WTC11 (cell line): ENCODE data around the gene JAML. TPM values are rescaled to one million over a fixed set of nuclear protein-coding genes. Genes with fewer than 3 reads are reported as not detected.

Experiments
- ATAC-seq: fragments of 200-7000 bp; cut with Tn5 transposase; 2 replicates; pipeline ENCODE4 v1.10.0; 2021; ENCODE audit warnings: mild to moderate bottlenecking, moderate library complexity
- CTCF ChIA-PET: fragments of 300-600 bp; sonication (Branson Sonifier 250); formaldehyde crosslinking; loops from one replicate; lab custom pipeline; 2021; ENCODE audit warnings: antibody characterized with exemption; lab: Charles Lee
- POLR2A ChIA-PET: fragments of 350-600 bp; sonication (Branson Sonifier 250); formaldehyde crosslinking; loops from one replicate; lab custom pipeline; 2021; ENCODE audit warnings: antibody characterized with exemption; lab: Charles Lee
- DNase-seq: peaks from one replicate; pipeline ENCODE4 v3.0.0; 2021; ENCODE audit warnings: low spot score
- H3K27ac Mint-ChIP-seq: 2 replicates; pipeline ENCODE4 v1.8.0; 2021; ENCODE audit warnings: mixed read lengths
- H3K27me3 Mint-ChIP-seq: 2 replicates; pipeline ENCODE4 v1.8.0; 2021; ENCODE audit warnings: low read depth, mild to moderate bottlenecking, moderate library complexity, mixed read lengths
- H3K36me3 Mint-ChIP-seq: 2 replicates; pipeline ENCODE4 v1.8.0; 2021; ENCODE audit warnings: mixed read lengths
- H3K4me1 Mint-ChIP-seq: 2 replicates; pipeline ENCODE4 v1.8.0; 2022; ENCODE audit warnings: mixed read lengths
- H3K4me3 Mint-ChIP-seq: 2 replicates; pipeline ENCODE4 v1.8.0; 2021; ENCODE audit warnings: mild to moderate bottlenecking, moderate library complexity, mixed read lengths
- H3K9me3 Mint-ChIP-seq: 2 replicates; pipeline ENCODE4 v1.8.0; 2021; ENCODE audit warnings: mixed read lengths
- ERG ChIP-seq: fragments of 250-450 bp; sonication (Bioruptor Pico); IDR thresholded peaks from 2 replicates; pipeline ENCODE4 v1.8.0; 2021; ENCODE audit warnings: mild to moderate bottlenecking
- GRHL2 ChIP-seq: fragments of 250-450 bp; sonication (Bioruptor Pico); IDR thresholded peaks from 2 replicates; pipeline ENCODE4 v1.8.0; 2022; ENCODE audit warnings: mild to moderate bottlenecking, moderate library complexity; ENCODE audit not compliant: insufficient replicate concordance, severe bottlenecking
- GTF2I ChIP-seq: fragments of 250-450 bp; sonication (Bioruptor Pico); conservative IDR thresholded peaks from 2 replicates; pipeline ENCODE4 v1.4.0; 2021; ENCODE audit warnings: mild to moderate bottlenecking
- SMAD4 ChIP-seq: sonication (generic); formaldehyde crosslinking; IDR thresholded peaks from 2 replicates; pipeline ENCODE4 v1.8.0; 2022; ENCODE audit warnings: mild to moderate bottlenecking, missing genetic modification reagents
- SP1 ChIP-seq: sonication (generic); formaldehyde crosslinking; conservative IDR thresholded peaks from 2 replicates; pipeline ENCODE4 v1.8.1; 2022; ENCODE audit warnings: missing genetic modification reagents
- total RNA-seq: library from RNA; stranded (reverse); gene quantifications from 3 replicates; pipeline ENCODE4 v1.2.3, GENCODE V29; 2021
- TF ChIP-seq, protein P1 (sequence below): sonication (generic); formaldehyde crosslinking; IDR thresholded peaks from 2 replicates; pipeline ENCODE4 v1.8.0; 2023; ENCODE audit warnings: missing genetic modification reagents, mild to moderate bottlenecking, borderline replicate concordance
- TF ChIP-seq, protein P2 (sequence below): sonication (generic); formaldehyde crosslinking; IDR thresholded peaks from 2 replicates; pipeline ENCODE4 v1.8.0; 2022; ENCODE audit warnings: mild to moderate bottlenecking, missing genetic modification reagents
- TF ChIP-seq, protein P3 (sequence below): sonication (generic); formaldehyde crosslinking; IDR thresholded peaks from 2 replicates; pipeline ENCODE4 v1.8.1; 2022; ENCODE audit warnings: mild to moderate bottlenecking, missing genetic modification reagents, moderate library complexity, borderline replicate concordance

The JAML gene
- total RNA-seq, 1 experiment from 2014 or later: 0.24 TPM

DNA sequence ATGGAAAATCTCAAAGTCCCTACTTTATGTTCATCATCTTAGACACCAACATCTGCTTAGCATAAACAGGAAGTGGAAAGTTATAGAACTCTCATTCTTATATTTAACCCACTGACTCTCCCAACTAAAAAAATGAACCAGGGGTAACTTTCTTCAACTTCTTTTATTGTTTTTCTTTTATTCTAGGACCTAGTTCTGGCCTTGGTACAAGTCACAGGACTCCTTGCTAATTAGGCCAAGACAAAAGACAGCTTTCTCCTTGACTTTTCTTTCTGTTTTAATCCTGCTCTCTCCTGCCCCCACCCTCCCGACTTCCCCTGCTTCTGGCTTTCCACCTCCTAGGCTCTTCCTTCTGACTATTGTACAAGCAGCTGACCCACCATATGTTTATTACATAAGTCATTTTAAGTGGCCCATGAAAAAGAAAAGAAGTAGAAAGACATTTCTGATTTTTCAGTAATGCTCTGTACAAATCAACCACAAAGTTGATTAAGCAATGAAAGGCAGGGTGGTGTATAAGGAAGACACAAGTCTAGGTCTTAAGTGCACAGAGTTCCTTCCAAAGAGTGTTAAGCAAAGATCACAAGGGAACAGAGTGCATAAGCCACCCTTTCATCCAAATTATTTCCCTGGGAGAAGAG lies 18.3 kb downstream of the JAML start:
- ChIA-PET POLR2A (no interaction called here), CTCF (no interaction called here)
- no peak for DNase-seq
- no peaks in the 10 kb centered on the region for H3K36me3 Mint-ChIP-seq
- H3K4me1 Mint-ChIP-seq: peaks cover 21% of the 10 kb centered on the region
- ATAC-seq: no peak
- H3K9me3 Mint-ChIP-seq: no peaks in the 10 kb centered on the region
- H3K27me3 Mint-ChIP-seq: peaks cover 35% of the 10 kb centered on the region
- no peak overlapping the region for H3K4me3 Mint-ChIP-seq
- H3K27ac Mint-ChIP-seq: no peak overlapping the region
- no peak for TF ChIP-seq GRHL2 (CRISPR knock-in tag)
- TF ChIP-seq SP1 (CRISPR knock-in tag): no peak
- TF ChIP-seq, protein P1, sequence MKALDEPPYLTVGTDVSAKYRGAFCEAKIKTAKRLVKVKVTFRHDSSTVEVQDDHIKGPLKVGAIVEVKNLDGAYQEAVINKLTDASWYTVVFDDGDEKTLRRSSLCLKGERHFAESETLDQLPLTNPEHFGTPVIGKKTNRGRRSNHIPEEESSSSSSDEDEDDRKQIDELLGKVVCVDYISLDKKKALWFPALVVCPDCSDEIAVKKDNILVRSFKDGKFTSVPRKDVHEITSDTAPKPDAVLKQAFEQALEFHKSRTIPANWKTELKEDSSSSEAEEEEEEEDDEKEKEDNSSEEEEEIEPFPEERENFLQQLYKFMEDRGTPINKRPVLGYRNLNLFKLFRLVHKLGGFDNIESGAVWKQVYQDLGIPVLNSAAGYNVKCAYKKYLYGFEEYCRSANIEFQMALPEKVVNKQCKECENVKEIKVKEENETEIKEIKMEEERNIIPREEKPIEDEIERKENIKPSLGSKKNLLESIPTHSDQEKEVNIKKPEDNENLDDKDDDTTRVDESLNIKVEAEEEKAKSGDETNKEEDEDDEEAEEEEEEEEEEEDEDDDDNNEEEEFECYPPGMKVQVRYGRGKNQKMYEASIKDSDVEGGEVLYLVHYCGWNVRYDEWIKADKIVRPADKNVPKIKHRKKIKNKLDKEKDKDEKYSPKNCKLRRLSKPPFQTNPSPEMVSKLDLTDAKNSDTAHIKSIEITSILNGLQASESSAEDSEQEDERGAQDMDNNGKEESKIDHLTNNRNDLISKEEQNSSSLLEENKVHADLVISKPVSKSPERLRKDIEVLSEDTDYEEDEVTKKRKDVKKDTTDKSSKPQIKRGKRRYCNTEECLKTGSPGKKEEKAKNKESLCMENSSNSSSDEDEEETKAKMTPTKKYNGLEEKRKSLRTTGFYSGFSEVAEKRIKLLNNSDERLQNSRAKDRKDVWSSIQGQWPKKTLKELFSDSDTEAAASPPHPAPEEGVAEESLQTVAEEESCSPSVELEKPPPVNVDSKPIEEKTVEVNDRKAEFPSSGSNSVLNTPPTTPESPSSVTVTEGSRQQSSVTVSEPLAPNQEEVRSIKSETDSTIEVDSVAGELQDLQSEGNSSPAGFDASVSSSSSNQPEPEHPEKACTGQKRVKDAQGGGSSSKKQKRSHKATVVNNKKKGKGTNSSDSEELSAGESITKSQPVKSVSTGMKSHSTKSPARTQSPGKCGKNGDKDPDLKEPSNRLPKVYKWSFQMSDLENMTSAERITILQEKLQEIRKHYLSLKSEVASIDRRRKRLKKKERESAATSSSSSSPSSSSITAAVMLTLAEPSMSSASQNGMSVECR (CRISPR knock-in tag): no peak
- no peak for TF ChIP-seq GTF2I

DNA sequence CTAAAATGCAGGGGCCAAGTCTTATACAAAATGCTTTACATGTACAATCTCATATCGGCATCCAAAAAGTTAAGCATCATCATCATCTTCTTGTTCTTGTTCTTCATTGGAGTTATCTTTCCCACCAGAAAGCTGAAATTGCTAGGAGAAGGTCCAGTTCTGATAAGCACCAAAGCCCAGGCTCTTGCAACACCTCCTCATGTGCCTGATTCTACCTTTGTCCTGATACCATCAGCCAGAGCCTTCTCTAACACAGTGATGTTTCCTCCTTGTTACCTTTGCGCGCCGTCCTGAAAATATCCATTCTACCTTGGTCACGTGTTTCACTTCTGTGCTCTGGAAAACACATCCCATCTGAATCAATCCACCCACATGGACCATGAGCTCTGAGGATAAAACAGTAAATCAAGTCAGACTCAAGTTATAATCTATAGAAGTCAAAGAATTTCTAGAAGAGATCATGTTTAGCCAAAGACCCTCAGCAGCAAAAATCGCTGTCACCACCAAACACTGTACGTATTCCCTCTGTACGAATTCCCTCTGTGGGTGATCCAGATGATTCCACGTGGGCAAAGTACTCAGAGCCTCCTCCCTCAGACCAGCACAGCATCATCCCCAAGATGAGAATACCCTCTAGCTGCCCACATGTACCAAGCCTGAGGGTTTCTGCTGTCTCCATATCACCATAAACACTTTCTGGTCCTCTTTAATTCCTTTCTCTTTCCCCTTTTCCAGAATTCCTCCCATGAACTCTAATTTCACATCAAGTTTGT lies 19.0 kb downstream of the JAML start:
- H3K27ac Mint-ChIP-seq: no peak overlapping the region
- POLR2A ChIA-PET: no interaction called here

More for the DNA sequence above, 19.0 kb downstream of the JAML start:
- Mint-ChIP-seq H3K36me3 (no peaks in the 10 kb centered on the region), H3K4me3 (no peak overlapping the region), H3K9me3 (no peaks in the 10 kb centered on the region), H3K27me3 (peaks cover 35% of the 10 kb centered on the region), H3K4me1 (peaks cover 14% of the 10 kb centered on the region)
- ATAC-seq (no peak), DNase-seq (no peak)
- TF ChIP-seq, protein P1 (CRISPR knock-in tag): no peak
- TF ChIP-seq SMAD4 (CRISPR knock-in tag) (no peak), ERG (CRISPR knock-in tag) (no peak)
- TF ChIP-seq, protein P2, sequence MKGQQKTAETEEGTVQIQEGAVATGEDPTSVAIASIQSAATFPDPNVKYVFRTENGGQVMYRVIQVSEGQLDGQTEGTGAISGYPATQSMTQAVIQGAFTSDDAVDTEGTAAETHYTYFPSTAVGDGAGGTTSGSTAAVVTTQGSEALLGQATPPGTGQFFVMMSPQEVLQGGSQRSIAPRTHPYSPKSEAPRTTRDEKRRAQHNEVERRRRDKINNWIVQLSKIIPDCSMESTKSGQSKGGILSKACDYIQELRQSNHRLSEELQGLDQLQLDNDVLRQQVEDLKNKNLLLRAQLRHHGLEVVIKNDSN: no peak
- TF ChIP-seq, protein P3, sequence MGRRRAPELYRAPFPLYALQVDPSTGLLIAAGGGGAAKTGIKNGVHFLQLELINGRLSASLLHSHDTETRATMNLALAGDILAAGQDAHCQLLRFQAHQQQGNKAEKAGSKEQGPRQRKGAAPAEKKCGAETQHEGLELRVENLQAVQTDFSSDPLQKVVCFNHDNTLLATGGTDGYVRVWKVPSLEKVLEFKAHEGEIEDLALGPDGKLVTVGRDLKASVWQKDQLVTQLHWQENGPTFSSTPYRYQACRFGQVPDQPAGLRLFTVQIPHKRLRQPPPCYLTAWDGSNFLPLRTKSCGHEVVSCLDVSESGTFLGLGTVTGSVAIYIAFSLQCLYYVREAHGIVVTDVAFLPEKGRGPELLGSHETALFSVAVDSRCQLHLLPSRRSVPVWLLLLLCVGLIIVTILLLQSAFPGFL (CRISPR knock-in tag): no peak
- CTCF ChIA-PET: no interaction called here
